ENCODE data around the gene ABHD6. TPM values are rescaled to one million over a fixed set of nuclear protein-coding genes. Genes with fewer than 3 reads are reported as not detected.
"Not testable (repeated sequence)": the region's sequence is repeated elsewhere in the genome, so short reads cannot be mapped to it uniquely, and the experiment has no call there.

Gene ABHD6
- total RNA-seq, 2 donors from 2014 or later, result 3.5 to 5.5 TPM

DNA sequence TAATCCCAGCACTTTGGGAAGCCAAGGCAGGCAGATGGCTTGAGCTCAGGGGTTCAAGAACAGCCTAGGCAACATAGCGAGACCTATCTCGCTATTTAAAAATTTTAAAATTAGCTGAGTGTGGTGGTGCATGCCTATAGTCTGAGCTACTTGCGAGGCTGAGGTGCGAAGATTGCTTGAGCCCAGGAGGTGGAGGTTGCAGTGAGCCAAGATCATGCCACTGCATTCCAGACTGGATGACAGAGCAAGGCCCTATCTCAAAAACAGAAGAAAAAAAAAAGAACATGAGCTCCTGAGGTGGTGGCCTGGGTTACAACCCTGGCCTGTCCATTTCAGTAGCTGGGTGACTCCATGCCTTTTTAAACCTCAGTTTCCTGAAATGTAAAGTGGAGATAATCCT lies 34.1 kb upstream of the ABHD6 start:
- Mint-ChIP-seq H3K36me3 (peaks cover 6 to 15% of the 10 kb centered on the region in 2 donors), H3K27ac (no peak overlapping the region)

DNA sequence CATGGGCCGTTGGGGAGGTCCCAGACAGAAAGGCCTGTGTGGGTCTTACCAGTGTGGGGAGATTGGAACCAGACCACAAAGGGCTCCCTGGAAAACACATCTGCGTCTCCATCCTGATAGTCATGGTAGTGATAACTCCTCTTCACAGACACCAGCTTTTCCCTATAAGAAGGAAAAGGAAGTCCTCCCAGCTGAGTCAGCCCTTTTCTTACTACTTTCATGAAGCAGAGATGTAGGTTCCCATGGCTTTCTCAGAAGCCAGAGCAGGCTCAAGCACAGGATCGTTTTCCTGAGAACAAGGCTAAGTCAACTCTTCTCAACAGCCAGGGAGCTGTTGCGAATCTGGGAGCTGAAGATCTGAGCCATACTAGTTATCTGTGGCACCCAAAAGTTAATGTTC lies 32.9 kb upstream of the ABHD6 start:
- peaks cover 6 to 15% of the 10 kb centered on the region in 2 donors for H3K36me3 Mint-ChIP-seq
- ATAC-seq, result no peak
- no peak overlapping the region for H3K27ac Mint-ChIP-seq
- peaks cover 0 to 11% of the 10 kb centered on the region in 2 donors for H3K9me3 Mint-ChIP-seq
- no peak for DNase-seq (ENCODE audit: low spot score in 2 of 2)

More for the DNA sequence above, 34.1 kb upstream of the ABHD6 start:
- no peak for ATAC-seq
- peaks cover 0 to 11% of the 10 kb centered on the region in 2 donors for H3K9me3 Mint-ChIP-seq
- DNase-seq (ENCODE audit: low spot score in 2 of 2), result no peak

DNA sequence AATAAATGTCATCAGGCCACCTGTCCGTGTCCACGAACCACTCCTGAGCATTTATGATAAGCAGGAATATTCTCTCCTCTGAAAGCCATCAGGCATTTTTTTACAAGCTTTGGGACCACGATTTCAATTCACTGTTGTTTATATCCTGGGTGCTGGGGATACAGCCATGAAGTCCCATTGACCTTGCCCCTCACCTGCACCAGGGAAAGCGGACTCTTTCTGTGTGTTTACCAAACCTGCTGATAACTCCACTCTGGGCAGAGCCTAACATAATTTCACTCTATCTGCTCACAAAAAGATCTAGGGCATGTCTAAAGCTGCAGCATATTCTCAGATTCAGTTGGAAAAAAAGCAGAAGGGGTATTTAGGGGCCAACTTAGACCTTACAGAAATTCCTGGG lies 31.6 kb upstream of the ABHD6 start:
- Mint-ChIP-seq H3K9me3 (peaks cover 0 to 11% of the 10 kb centered on the region in 2 donors), H3K36me3 (peaks cover 6 to 15% of the 10 kb centered on the region in 2 donors), H3K27ac (peak overlapping the region in 1 of 2 donors; percentile 69)
- DNase-seq (ENCODE audit: low spot score in 2 of 2) (no peak), ATAC-seq (no peak)

GRCh38 chr3:58206406-58207011 lies 31.1 kb upstream of the ABHD6 start:
- Mint-ChIP-seq H3K9me3 (peaks cover 0 to 8% of the 10 kb centered on the region in 2 donors), H3K27ac (peak overlapping the region in 1 of 2 donors; percentile 16), H3K36me3 (peaks cover 3 to 11% of the 10 kb centered on the region in 2 donors)
- ATAC-seq (peak; percentile 95 to 96), DNase-seq (ENCODE audit: low spot score in 2 of 2) (peak; percentile 28 to 60)

DNA sequence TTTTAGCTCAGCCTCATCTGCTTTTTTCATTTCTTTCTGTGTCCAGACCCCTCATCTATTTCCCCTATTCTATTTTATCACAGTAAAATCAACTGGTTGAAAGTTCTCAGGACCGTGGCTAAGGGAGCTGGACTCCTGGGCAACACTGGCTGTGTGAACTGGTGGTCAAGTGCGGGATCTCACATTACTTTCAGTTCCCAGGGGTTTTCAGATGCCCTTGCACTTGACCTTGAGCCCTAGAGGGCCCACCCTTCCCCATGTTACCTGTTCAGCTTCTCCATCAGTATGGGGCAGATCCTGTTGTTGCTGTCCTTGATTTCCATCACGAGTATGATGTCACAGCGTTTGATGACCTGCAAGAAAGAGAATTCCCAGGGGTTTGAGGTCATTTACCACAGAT lies 29.6 kb upstream of the ABHD6 start:
- H3K36me3 Mint-ChIP-seq, result peaks cover 0 to 5% of the 10 kb centered on the region in 2 donors
- no peak overlapping the region for H3K27ac Mint-ChIP-seq
- no peak for DNase-seq (ENCODE audit: low spot score in 2 of 2)
- peaks cover 0 to 4% of the 10 kb centered on the region in 2 donors for H3K9me3 Mint-ChIP-seq
- ATAC-seq, result no peak

- DNase-seq (ENCODE audit: low spot score in 2 of 2) (no peak), ATAC-seq (no peak)
- Mint-ChIP-seq H3K9me3 (no peaks in the 10 kb centered on the region), H3K27ac (no peak overlapping the region), H3K36me3 (no peaks in the 10 kb centered on the region)
These were observed 27.7 kb upstream of the ABHD6 start for GRCh38 chr3:58209933-58210332.

- DNase-seq (ENCODE audit: low spot score in 2 of 2) (no peak), ATAC-seq (no peak)
- Mint-ChIP-seq H3K9me3 (no peaks in the 10 kb centered on the region), H3K27ac (no peak within 1 kb of the TSS), H3K36me3 (no peaks in the 10 kb centered on the region)
These were observed 26.7 kb upstream of the ABHD6 start, which contains the start of gene DNASE1L3 for GRCh38 chr3:58210761-58211460. DNASE1L3 (minus strand) TSS chr3:58210972; CDS start chr3:58210906, 66 bp downstream.

- no peaks in the 10 kb centered on the region for H3K9me3 Mint-ChIP-seq
These were observed 22.9 kb upstream of the ABHD6 start for GRCh38 chr3:58214484-58215316.

GRCh38 chr3:58215317-58216025 lies 22.1 kb upstream of the ABHD6 start:
- Mint-ChIP-seq H3K36me3 (no peaks in the 10 kb centered on the region), H3K9me3 (no peaks in the 10 kb centered on the region), H3K27ac (peak overlapping the region; percentile 75 to 92)
- no peak for ATAC-seq
- no peak for DNase-seq (ENCODE audit: low spot score in 2 of 2)

More at GRCh38 chr3:58214484-58215316, 22.9 kb upstream of the ABHD6 start:
- Mint-ChIP-seq H3K36me3 (no peaks in the 10 kb centered on the region), H3K27ac (peak overlapping the region; percentile 75 to 92)
- ATAC-seq, result peak; percentile 95 to 97
- peak; percentile 58 to 74 for DNase-seq (ENCODE audit: low spot score in 2 of 2)

GRCh38 chr3:58216496-58217195 lies 20.9 kb upstream of the ABHD6 start:
- no peak for DNase-seq (ENCODE audit: low spot score in 2 of 2)
- Mint-ChIP-seq H3K27ac (no peak overlapping the region), H3K36me3 (no peaks in the 10 kb centered on the region), H3K9me3 (no peaks in the 10 kb centered on the region)
- no peak for ATAC-seq

GRCh38 chr3:58217209-58217811 lies 20.3 kb upstream of the ABHD6 start:
- ATAC-seq, result peak in 1 of 2 donors; percentile 14
- Mint-ChIP-seq H3K9me3 (no peaks in the 10 kb centered on the region), H3K27ac (no peak overlapping the region), H3K36me3 (no peaks in the 10 kb centered on the region)
- peak; percentile 59 to 62 for DNase-seq (ENCODE audit: low spot score in 2 of 2)

DNA sequence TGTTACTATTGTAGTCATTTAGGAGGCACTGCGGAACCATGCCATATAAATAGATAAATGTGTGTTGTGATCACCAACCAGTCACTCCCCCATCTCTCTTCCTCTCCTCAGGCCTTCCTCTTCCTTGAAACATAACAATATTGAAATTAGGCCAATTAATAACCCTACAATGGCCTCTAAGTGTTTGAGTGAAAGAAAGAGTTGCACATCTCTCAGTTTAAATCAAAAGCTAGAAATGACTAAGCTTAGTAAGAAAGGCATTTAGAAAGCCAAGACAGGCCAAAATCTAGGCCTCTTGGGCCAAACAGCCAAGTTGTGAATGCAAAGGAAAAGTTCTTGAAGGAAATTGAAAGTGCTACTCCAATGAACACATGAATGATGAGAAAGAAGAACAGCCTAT lies 18.7 kb upstream of the ABHD6 start:
- DNase-seq (ENCODE audit: low spot score in 2 of 2) (no peak), ATAC-seq (no peak)
- no peaks in the 10 kb centered on the region for H3K36me3 Mint-ChIP-seq
- no peak overlapping the region for H3K27ac Mint-ChIP-seq
- H3K9me3 Mint-ChIP-seq, result no peaks in the 10 kb centered on the region

DNA sequence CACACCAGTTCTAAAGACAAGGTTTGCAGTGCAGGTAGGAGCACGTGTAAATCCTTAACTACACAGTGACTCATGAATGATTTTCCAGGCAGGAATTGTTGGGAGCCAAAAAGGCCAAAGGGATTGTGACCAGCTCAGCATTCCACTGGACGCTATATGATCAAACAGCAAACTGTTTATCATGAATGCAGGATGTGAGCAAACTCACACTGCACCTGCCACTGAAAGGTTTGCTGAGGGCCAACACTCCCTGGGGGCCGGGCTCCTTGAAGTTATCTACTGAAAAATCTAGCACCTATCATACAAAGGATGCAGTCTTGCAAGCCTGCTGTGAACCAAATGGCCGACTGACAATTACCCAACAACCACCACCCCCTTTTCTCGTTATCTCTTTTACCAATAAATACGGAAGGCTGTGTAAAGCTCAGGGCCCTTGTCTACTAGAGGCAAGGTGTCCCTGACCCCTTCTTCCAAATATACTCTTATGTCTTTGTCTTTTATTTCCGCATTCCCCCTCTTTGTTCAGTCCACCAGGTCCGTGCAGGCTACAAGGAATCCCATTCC lies 15.3 kb upstream of the ABHD6 start:
- DNase-seq (ENCODE audit: low spot score in 2 of 2), result no peak
- H3K9me3 Mint-ChIP-seq, result no peaks in the 10 kb centered on the region
- H3K36me3 Mint-ChIP-seq, result no peaks in the 10 kb centered on the region
- ATAC-seq, result no peak
- no peak overlapping the region for H3K27ac Mint-ChIP-seq

DNA sequence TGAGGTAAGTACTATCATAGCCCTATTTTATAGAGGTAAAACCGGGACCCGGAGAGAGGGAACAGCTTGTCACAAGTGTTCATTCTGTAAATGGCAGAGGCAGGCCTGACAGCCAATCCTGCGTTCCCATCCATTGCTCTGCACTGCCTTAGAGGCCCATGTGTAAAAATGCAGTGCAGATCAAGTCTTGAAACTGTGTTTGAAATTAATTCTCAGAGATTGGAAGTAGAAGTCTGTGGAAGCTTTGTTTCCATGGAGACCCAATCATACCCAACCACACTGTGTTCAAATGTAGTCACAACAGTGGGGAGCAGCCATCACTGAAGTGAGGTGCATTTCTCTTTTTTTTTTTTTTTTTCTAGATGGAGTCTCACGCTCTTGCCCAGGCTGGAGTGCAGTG lies 13.7 kb upstream of the ABHD6 start:
- Mint-ChIP-seq H3K9me3 (no peaks in the 10 kb centered on the region), H3K27ac (no peak overlapping the region), H3K36me3 (no peaks in the 10 kb centered on the region)
- DNase-seq (ENCODE audit: low spot score in 2 of 2) (no peak), ATAC-seq (no peak)

- not testable (repeated sequence) for H3K27ac Mint-ChIP-seq; H3K36me3 Mint-ChIP-seq; ATAC-seq; H3K9me3 Mint-ChIP-seq; DNase-seq (ENCODE audit: low spot score in 2 of 2)
These were observed 9.7 kb upstream of the ABHD6 start for GRCh38 chr3:58227933-58228332.

Measured in activated naive CD4-positive, alpha-beta T cell treated with anti-CD3 and anti-CD28 coated beads, Interleukin-2, amount 50 U/mL, for 72 hours (primary cell).